ENCODE results near the gene CHCHD6.

Gene CHCHD6

GRCh38 chr3:126951561-126951960 is 247.5 kb downstream of the CHCHD6 start:
- DNase-seq: no peak

- DNase-seq: no peak
Observed at GRCh38 chr3:126952261-126952982, 248.4 kb downstream of the CHCHD6 start.

GRCh38 chr3:126952983-126953660 is 249.1 kb downstream of the CHCHD6 start:
- no peak for DNase-seq

GRCh38 chr3:126954141-126954842 is 250.3 kb downstream of the CHCHD6 start:
- DNase-seq: no peak

- DNase-seq: no peak
Observed at GRCh38 chr3:126955004-126955790, 251.2 kb downstream of the CHCHD6 start.

- DNase-seq: no peak
Observed at GRCh38 chr3:126956361-126956760, 252.3 kb downstream of the CHCHD6 start.

GRCh38 chr3:126956866-126957650 is 253.0 kb downstream of the CHCHD6 start:
- DNase-seq: no peak

GRCh38 chr3:126957776-126958637 is 254.0 kb downstream of the CHCHD6 start:
- DNase-seq: no peak

- DNase-seq: no peak
Observed at GRCh38 chr3:126958638-126959085, 254.6 kb downstream of the CHCHD6 start.

GRCh38 chr3:126959136-126959920 is 255.3 kb downstream of the CHCHD6 start:
- no peak for DNase-seq

- DNase-seq: no peak
Observed at GRCh38 chr3:126959921-126960603, 256.0 kb downstream of the CHCHD6 start.

GRCh38 chr3:126960604-126960995 is 256.6 kb downstream of the CHCHD6 start:
- no peak for DNase-seq

GRCh38 chr3:126961191-126961790 is 257.3 kb downstream of the CHCHD6 start:
- DNase-seq: peak; percentile 44

GRCh38 chr3:126961791-126962461 is 257.9 kb downstream of the CHCHD6 start:
- DNase-seq: no peak

- DNase-seq: no peak
Observed at GRCh38 chr3:126962756-126963155, 258.7 kb downstream of the CHCHD6 start.

- DNase-seq: no peak
Observed at GRCh38 chr3:126963261-126964190, 259.5 kb downstream of the CHCHD6 start.

GRCh38 chr3:126964261-126964660 is 260.2 kb downstream of the CHCHD6 start:
- DNase-seq: no peak

Data from hematopoietic multipotent progenitor cell treated with erythropoietin and hydrocortisone succinate and interleukin-3 and kit ligand, for 4 days (in vitro differentiated cells).